ENCODE results near the gene SCMH1.

GRCh38 chr1:41280202-41281032 is 38.3 kb upstream of the SCMH1 start:
- TF ChIP-seq CTCF (IDR thresholded peaks at IDR 0.05) (no peak), POLR2AphosphoS5 (IDR thresholded peaks at IDR 0.05) (no peak)
